ENCODE measurements around the gene PNPLA7.
"Not testable (repeated sequence)": the region's sequence is repeated elsewhere in the genome, so short reads cannot be mapped to it uniquely, and the experiment has no call there.

PNPLA7 gene

DNA sequence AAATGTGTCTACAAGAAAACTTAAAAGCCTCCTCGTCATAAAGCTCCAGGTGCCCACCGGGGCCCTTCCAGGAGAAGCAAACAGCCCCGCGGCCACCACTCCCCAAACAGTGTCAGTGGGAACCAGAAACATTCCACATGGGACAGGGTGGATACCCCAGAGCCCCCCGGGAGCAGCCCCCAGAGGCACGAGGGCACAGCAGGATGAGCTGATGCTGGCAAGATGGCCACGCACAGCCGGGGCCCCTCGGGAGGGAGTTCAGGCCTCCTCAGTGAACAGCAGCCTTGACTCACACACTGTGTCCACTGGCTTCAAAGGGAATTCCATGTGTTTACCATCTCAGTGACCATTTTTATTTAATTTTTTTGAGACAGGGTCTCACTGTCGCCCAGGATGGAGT is 137.8 kb downstream of the PNPLA7 start:
- no peaks in the 10 kb centered on the region for H3K4me1 ChIP-seq (ENCODE audit: control insufficient read depth, low read depth, low read length)
- H3K9ac ChIP-seq (ENCODE audit: low read length): no peak overlapping the region
- H3K27ac ChIP-seq (ENCODE audit: low read length): no peak overlapping the region
- no peaks in the 10 kb centered on the region for H3K27me3 ChIP-seq (ENCODE audit: control insufficient read depth, insufficient read depth, low read length)
- H3K36me3 ChIP-seq (ENCODE audit: control insufficient read depth, low read depth, low read length): no peaks in the 10 kb centered on the region
- H3K9me3 ChIP-seq (ENCODE audit: control insufficient read depth, low read depth, low read length): no peaks in the 10 kb centered on the region
- no peak overlapping the region for H3K4me3 ChIP-seq (ENCODE audit: low read length)

DNA sequence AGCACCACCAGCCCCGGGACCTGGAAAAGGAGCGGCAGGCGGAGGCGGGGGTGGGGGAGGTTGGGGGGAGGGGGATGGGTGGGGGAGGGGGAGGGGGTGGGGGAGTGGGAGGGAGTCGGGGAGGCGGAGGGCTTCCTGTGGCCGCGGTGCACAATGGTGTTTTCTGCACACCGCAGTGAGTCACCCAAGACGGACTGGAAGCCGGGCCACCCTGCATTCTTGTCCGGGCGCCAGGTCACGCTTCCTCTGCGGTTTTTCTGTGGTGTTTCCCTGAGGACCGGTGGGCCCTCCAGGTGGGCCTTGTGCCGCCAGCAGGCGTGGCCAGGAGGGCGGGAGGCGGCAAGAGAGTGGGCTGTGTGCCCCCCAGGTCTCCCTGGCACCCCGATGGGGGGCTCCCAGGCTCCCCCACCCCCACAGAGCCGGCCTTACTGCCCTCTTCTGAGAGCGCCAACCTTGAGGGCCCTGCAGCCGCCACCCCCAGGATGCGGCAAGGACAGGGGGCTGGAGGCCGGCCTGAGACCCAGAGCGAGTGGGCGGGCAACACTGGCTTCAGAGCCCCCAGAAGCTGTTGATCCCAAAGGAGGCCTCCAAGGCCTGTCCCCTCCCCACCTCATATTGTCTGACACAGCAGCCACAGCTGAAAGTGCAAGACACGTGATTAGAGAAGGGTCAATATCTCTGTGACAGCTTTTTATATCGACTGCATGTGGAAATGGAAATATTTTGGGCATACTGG is 138.4 kb downstream of the PNPLA7 start:
- Histone ChIP-seq H3K27ac (ENCODE audit: low read length) (no peak overlapping the region), H3K4me3 (ENCODE audit: low read length) (no peak overlapping the region), H3K36me3 (ENCODE audit: control insufficient read depth, low read depth, low read length) (no peaks in the 10 kb centered on the region), H3K9ac (ENCODE audit: low read length) (no peak overlapping the region), H3K27me3 (ENCODE audit: control insufficient read depth, insufficient read depth, low read length) (no peaks in the 10 kb centered on the region), H3K9me3 (ENCODE audit: control insufficient read depth, low read depth, low read length) (no peaks in the 10 kb centered on the region), H3K4me1 (ENCODE audit: control insufficient read depth, low read depth, low read length) (no peaks in the 10 kb centered on the region)

DNA sequence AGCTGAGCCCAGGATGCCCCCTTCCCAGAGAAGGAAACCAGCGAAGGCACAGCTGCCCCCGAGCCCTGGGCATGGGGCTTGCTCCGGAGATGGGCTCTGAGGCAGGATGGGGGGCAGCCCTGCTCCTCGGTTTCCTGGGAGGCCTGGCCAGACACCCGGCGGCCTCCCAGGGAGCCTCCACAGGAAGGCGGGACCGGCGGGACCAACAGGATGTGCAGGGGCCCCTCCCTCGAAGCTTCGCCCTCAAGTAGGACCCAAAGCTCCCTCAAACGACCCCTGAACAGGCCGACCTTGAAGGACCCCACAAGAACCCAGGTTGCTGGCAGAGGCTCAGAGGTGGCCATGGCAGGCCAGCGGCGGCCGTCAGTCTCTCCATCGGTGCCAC is 138.9 kb downstream of the PNPLA7 start:
- Histone ChIP-seq H3K27ac (ENCODE audit: low read length) (no peak overlapping the region), H3K27me3 (ENCODE audit: control insufficient read depth, insufficient read depth, low read length) (peaks cover 2% of the 10 kb centered on the region), H3K9ac (ENCODE audit: low read length) (no peak overlapping the region), H3K4me1 (ENCODE audit: control insufficient read depth, low read depth, low read length) (no peaks in the 10 kb centered on the region), H3K9me3 (ENCODE audit: control insufficient read depth, low read depth, low read length) (no peaks in the 10 kb centered on the region), H3K36me3 (ENCODE audit: control insufficient read depth, low read depth, low read length) (no peaks in the 10 kb centered on the region), H3K4me3 (ENCODE audit: low read length) (no peak overlapping the region)

DNA sequence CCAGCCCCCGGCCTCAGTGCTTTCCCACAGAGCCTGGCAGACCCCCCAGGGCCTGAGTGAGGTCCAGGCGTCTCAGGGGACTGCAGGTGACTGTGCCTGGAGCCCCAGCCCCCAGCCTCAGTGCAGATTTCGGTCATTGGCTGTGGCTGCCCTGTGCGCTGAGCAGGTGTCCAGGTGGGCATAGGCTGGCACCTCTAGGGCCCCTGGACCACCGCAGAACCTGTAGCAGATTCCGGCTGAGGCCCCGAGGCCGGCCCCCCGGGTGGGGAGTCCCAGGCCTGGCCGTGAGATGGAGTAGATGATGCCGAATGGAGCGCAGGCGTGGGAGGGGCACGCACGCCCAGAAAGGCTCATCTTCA is 139.3 kb downstream of the PNPLA7 start:
- Histone ChIP-seq H3K4me1 (ENCODE audit: control insufficient read depth, low read depth, low read length) (no peaks in the 10 kb centered on the region), H3K9me3 (ENCODE audit: control insufficient read depth, low read depth, low read length) (no peaks in the 10 kb centered on the region), H3K9ac (ENCODE audit: low read length) (no peak overlapping the region), H3K36me3 (ENCODE audit: control insufficient read depth, low read depth, low read length) (no peaks in the 10 kb centered on the region), H3K27me3 (ENCODE audit: control insufficient read depth, insufficient read depth, low read length) (peaks cover 6% of the 10 kb centered on the region), H3K27ac (ENCODE audit: low read length) (no peak overlapping the region), H3K4me3 (ENCODE audit: low read length) (no peak overlapping the region)

DNA sequence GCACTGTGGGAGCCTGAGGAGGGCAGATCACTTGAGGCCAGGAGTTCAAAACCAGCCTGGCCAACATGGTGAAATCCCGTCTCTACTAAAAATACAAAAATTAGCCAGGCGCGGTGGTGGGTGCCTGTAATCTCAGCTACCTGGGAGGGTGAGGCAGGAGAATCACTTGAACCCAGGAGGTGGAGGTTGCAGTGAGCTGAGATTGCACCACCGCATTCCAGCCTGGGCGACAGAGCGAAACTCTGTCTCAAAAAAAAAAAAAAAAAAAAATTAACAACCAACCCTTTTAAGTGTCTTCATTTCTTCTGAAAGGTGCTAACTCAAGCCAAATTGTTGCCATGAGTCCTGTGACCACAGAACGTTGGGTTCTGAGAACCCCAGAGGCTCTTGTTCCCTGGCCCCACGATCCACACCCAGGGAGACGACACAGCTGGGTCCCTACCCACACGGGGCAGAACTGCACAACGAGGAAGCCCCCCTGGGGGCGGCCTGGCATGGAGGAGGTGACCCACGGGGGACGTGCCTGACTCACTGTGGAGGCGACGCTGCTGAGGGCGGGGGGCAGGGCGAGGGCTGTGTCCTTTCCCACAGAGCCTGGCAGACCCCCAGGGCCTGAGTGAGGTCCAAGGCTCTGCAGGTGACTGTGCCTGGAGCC is 139.8 kb downstream of the PNPLA7 start:
- H3K27ac ChIP-seq (ENCODE audit: low read length); H3K27me3 ChIP-seq (ENCODE audit: control insufficient read depth, insufficient read depth, low read length); H3K4me3 ChIP-seq (ENCODE audit: low read length); H3K9me3 ChIP-seq (ENCODE audit: control insufficient read depth, low read depth, low read length); H3K9ac ChIP-seq (ENCODE audit: low read length); H3K4me1 ChIP-seq (ENCODE audit: control insufficient read depth, low read depth, low read length); H3K36me3 ChIP-seq (ENCODE audit: control insufficient read depth, low read depth, low read length): not testable (repeated sequence)
